Measurements from ENCODE around the gene SEPSECS.

- no peak for TF ChIP-seq CTCF (IDR thresholded peaks at IDR 0.05)
- TF ChIP-seq POLR2A (IDR thresholded peaks at IDR 0.05) = no peak
Observed at GRCh38 chr4:25089051-25089763, 71.0 kb downstream of the SEPSECS start.
